ENCODE data around the gene RBCK1.
A peak's percentile ranks its signal among the peaks of the same experiment; 100 is the strongest.

DNA sequence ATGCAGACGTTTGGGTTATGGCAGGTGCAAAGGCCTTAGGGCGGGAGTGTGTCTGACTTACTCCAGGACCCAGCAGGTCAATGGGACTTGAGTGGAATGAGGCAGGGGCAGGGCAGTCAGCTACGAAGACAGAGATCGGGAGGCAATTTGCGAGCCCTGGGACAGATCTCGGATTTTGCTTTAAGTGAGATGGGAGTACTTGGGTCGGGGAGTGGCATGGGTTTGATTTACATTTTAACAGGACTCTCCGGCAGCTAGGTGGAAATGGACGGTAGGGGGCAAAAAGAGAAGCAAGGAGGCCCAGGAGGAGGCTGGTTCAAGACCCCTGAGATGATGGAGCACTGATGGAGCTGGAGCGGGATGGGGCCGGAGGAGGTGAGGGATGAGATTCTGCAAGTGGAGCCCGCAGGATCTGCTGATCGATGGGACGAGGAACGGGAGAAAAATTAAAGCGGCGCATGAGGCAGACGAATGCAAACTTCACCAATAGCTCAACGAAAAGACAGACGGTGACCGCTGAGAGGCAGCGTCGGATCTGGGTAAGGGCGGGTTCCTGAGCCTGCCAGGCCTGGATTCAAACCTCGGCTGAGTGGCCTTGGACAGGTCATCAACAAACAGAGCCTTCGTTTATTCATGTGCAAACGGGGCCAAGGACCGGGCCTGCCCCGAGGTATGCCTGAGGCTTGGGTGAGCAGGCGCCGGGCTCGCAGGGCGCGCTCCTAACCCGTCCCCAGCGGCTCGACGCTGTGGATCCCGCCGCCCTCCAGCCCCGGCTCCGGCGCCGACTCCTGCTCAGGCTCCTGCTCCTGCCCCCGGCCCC is 756 bp upstream of the RBCK1 start:
- TF ChIP-seq CTCF (conservative IDR thresholded peaks at IDR 0.05; ENCODE audit: low read depth, low read length) (peak; percentile 45; the same call in 1 of the 2 replicates), EZH2 (IDR thresholded peaks at IDR 0.05; ENCODE audit: low read length, unreplicated experiment) (no peak)
